Activated CD4-positive, alpha-beta T cell treated with anti-CD3 and anti-CD28 coated beads for 36 hours (primary cell): ENCODE measurements around the gene COX14. TPM values are rescaled to one million over a fixed set of nuclear protein-coding genes. Genes with fewer than 3 reads are reported as not detected.

Experiments
- total RNA-seq, 2 experiments: library from RNA; stranded (reverse); gene quantifications; one replicate each; pipeline ENCODE4 v1.2.3, GENCODE V29; 2021

The COX14 gene
- total RNA-seq, 2 experiments from 2014 or later, result 26.8 to 44.2 TPM

Other genes starting within 250 kb of the COX14 start
- under 1 TPM; 0.53 to 0.91 TPM for gene FAIM2, start 208.3 kb upstream of the COX14 start, total RNA-seq
- gene AQP2, start 161.5 kb upstream of the COX14 start, total RNA-seq, result not detected
- gene AQP5, start 150.4 kb upstream of the COX14 start, total RNA-seq, result not detected
- not detected for gene AQP6, start 139.3 kb upstream of the COX14 start, total RNA-seq
- gene RACGAP1, start 86.7 kb upstream of the COX14 start, total RNA-seq, result 100 to 1,000 TPM in 1 of 2 experiments, 10 to 100 TPM in 1; 99.7 to 118 TPM
- gene ASIC1, start 54.6 kb upstream of the COX14 start, total RNA-seq, result 1 to 10 TPM; 7.3 to 8.0 TPM
- 10 to 100 TPM; 51.8 to 76.6 TPM for gene SMARCD1, start 26.9 kb upstream of the COX14 start, total RNA-seq
- gene GPD1, start 8.2 kb upstream of the COX14 start, total RNA-seq, result under 1 TPM; 0.25 to 0.37 TPM
- gene CERS5, start 55.1 kb downstream of the COX14 start, total RNA-seq, result 10 to 100 TPM; 49.4 to 64.4 TPM
- gene LIMA1, start 171.3 kb downstream of the COX14 start, total RNA-seq, result 10 to 100 TPM; 69.7 to 90.4 TPM